Neuronal stem cell (in vitro differentiated cells): Measurements from ENCODE around the gene UVSSA.

Experiments
- DNase-seq: peaks from one replicate; pipeline ENCODE4 v3.0.0-alpha.2; 2013; ENCODE audit warnings: low spot score
- H2AFZ ChIP-seq: one replicate; pipeline ENCODE4 v1.6.1; 2013; ENCODE audit warnings: mild to moderate bottlenecking, low read length, inconsistent platforms
- H2AK5ac ChIP-seq: 2 replicates; pipeline ENCODE4 v1.6.1; 2013; ENCODE audit warnings: low read depth, mild to moderate bottlenecking, inconsistent platforms, low read length, moderate library complexity, mixed read lengths
- H2BK120ac ChIP-seq: 2 replicates; pipeline ENCODE4 v1.6.1; 2013; ENCODE audit warnings: low read depth, mild to moderate bottlenecking, inconsistent platforms, low read length, moderate library complexity, mixed read lengths
- H2BK12ac ChIP-seq: one replicate; pipeline ENCODE4 v1.6.1; 2013; ENCODE audit warnings: low read length, inconsistent platforms
- H2BK15ac ChIP-seq: 2 replicates; pipeline ENCODE4 v1.6.1; 2013; ENCODE audit warnings: mild to moderate bottlenecking, low read length, inconsistent platforms, mixed read lengths
- H2BK5ac ChIP-seq: one replicate; pipeline ENCODE4 v1.6.1; 2013; ENCODE audit warnings: inconsistent platforms, mild to moderate bottlenecking, low read length, moderate library complexity
- H3K14ac ChIP-seq: one replicate; pipeline ENCODE4 v1.6.1; 2013; ENCODE audit warnings: low read length, inconsistent platforms
- H3K18ac ChIP-seq: 2 replicates; pipeline ENCODE4 v1.6.1; 2013; ENCODE audit warnings: low read length, inconsistent platforms
- H3K23ac ChIP-seq: 2 replicates; pipeline ENCODE4 v1.6.1; 2013; ENCODE audit warnings: low read depth, mild to moderate bottlenecking, mixed read lengths, low read length, inconsistent platforms; ENCODE audit not compliant: poor library complexity
- H3K27ac ChIP-seq: replicated peaks from 3 replicates; pipeline ENCODE4 v1.5.1; 2013; ENCODE audit warnings: low read length, inconsistent platforms
- H3K27me3 ChIP-seq, 3 experiments: 2 replicates each; pipeline ENCODE4 v1.6.1; 2013; ENCODE audit warnings: low read length in 3 of 3, mild to moderate bottlenecking in 2 of 3, inconsistent platforms in 1 of 3, low read depth in 1 of 3, mixed read lengths in 1 of 3, moderate library complexity in 1 of 3; ENCODE audit not compliant: control insufficient read depth in 3 of 3, insufficient read depth in 3 of 3
- H3K36me3 ChIP-seq, 2 donors: replicated peaks in 1 of 2; 2 replicates each; pipeline ENCODE4 v1.6.1; 2013; ENCODE audit warnings: low read length in 2 of 2; ENCODE audit not compliant: control insufficient read depth in 2 of 2, insufficient read depth in 2 of 2
- H3K4ac ChIP-seq: 2 replicates; pipeline ENCODE4 v1.6.1; 2013; ENCODE audit warnings: inconsistent platforms, mild to moderate bottlenecking, low read length, moderate library complexity
- H3K4me1 ChIP-seq, 2 donors: 1 replicate in 1 of 2; 2 replicates in 1 of 2; pipeline ENCODE4 v1.6.1; 2013; ENCODE audit warnings: low read length in 2 of 2, low read depth in 1 of 2; ENCODE audit not compliant: control insufficient read depth in 2 of 2, insufficient read depth in 1 of 2
- H3K4me2 ChIP-seq: one replicate; pipeline ENCODE4 v1.6.1; 2013; ENCODE audit warnings: mild to moderate bottlenecking, low read length, inconsistent platforms; ENCODE audit not compliant: insufficient read depth, poor library complexity, severe bottlenecking
- H3K4me3 ChIP-seq, 2 donors: 2 replicates each; pipeline ENCODE4 v1.5.1; 2013; ENCODE audit warnings: low read length in 2 of 2, mild to moderate bottlenecking in 2 of 2, inconsistent platforms in 1 of 2, moderate library complexity in 1 of 2
- H3K79me1 ChIP-seq: one replicate; pipeline ENCODE4 v1.6.1; 2013; ENCODE audit warnings: low read depth, mild to moderate bottlenecking, inconsistent platforms, low read length, moderate library complexity
- H3K9ac ChIP-seq: one replicate; pipeline ENCODE4 v1.6.1; 2013; ENCODE audit warnings: mild to moderate bottlenecking, low read depth, low read length, inconsistent platforms; ENCODE audit not compliant: poor library complexity
- H3K9me3 ChIP-seq, 2 donors: replicated peaks in 1 of 2; 2 replicates each; pipeline versions ENCODE3 to v1.6.1; 2013; ENCODE audit warnings: low read length in 2 of 2, mild to moderate bottlenecking in 2 of 2, inconsistent platforms in 1 of 2, low read depth in 1 of 2, mixed read lengths in 1 of 2, moderate library complexity in 1 of 2; ENCODE audit not compliant: control insufficient read depth in 2 of 2, insufficient read depth in 1 of 2
- H4K8ac ChIP-seq: one replicate; pipeline ENCODE4 v1.6.1; 2013; ENCODE audit warnings: low read depth, mild to moderate bottlenecking, inconsistent platforms, low read length, moderate library complexity
- H4K91ac ChIP-seq: one replicate; pipeline ENCODE4 v1.6.1; 2013; ENCODE audit warnings: low read length, low read depth, mild to moderate bottlenecking, inconsistent platforms; ENCODE audit not compliant: poor library complexity
- WGBS, 2 donors: extraction: QIAGEN DNeasy Blood & Tissue Kit; methylation state at CpG; one replicate each; pipeline ENCODE4 v1.1.7; 2013; ENCODE audit warnings: missing lambda C conversion rate in 2 of 2, mixed read lengths in 1 of 2; ENCODE audit not compliant: insufficient read length in 2 of 2, insufficient replicate concordance in 1 of 2; ENCODE audit errors: extremely low coverage in 2 of 2; 5-methylcytosine and 5-hydroxymethylcytosine counted together

The UVSSA gene

GRCh38 chr4:1398681-1399507, 51.9 kb downstream of the UVSSA start:
- Histone ChIP-seq H3K14ac (peak overlapping the region; percentile 38), H2BK12ac (no peak overlapping the region), H3K4me1 (no peaks in the 10 kb centered on the region), H4K8ac (no peak overlapping the region), H3K9me3 (peaks cover 16 to 31% of the 10 kb centered on the region in 2 donors), H2AFZ (no peak overlapping the region), H3K4ac (no peak overlapping the region), H2AK5ac (peak overlapping the region; percentile 74), H3K36me3 (peaks cover 0 to 2% of the 10 kb centered on the region in 2 donors), H2BK15ac (no peak overlapping the region), H3K79me1 (peaks cover 6% of the 10 kb centered on the region), H3K27ac (no peak overlapping the region), H3K18ac (no peak overlapping the region), H2BK5ac (no peak overlapping the region), H3K23ac (peak overlapping the region; percentile 96), H4K91ac (no peak overlapping the region), H3K9ac (peak overlapping the region; percentile 70), H3K4me2 (no peak overlapping the region), H3K4me3 (peak overlapping the region in 1 of 2 donors; percentile 64), H2BK120ac (no peak overlapping the region), H3K27me3 (peaks cover 4 to 40% (median 24%) of the 10 kb centered on the region in 3 experiments)
- DNase-seq: no peak
- no CpG with 5 or more reads among the region's 22 CpGs for WGBS, 2 donors

GRCh38 chr4:1399508-1400190, 52.6 kb downstream of the UVSSA start:
- WGBS, 2 donors: no CpG with 5 or more reads among the region's 15 CpGs
- Histone ChIP-seq H4K8ac (no peak overlapping the region), H3K9ac (no peak overlapping the region), H2BK5ac (peak overlapping the region; percentile 66), H2AK5ac (no peak overlapping the region), H3K9me3 (peaks cover 13 to 29% of the 10 kb centered on the region in 2 donors), H3K18ac (no peak overlapping the region), H3K23ac (peak overlapping the region; percentile 80), H4K91ac (no peak overlapping the region), H2BK120ac (peak overlapping the region; percentile 47), H3K4me3 (no peak overlapping the region), H2BK12ac (peak overlapping the region; percentile 16), H3K36me3 (no peaks in the 10 kb centered on the region), H2AFZ (no peak overlapping the region), H3K14ac (peak overlapping the region; percentile 71), H3K4ac (no peak overlapping the region), H3K79me1 (peaks cover 3% of the 10 kb centered on the region), H3K4me2 (no peak overlapping the region), H3K27me3 (peaks cover 6 to 48% (median 32%) of the 10 kb centered on the region in 3 experiments), H3K27ac (no peak overlapping the region), H2BK15ac (no peak overlapping the region), H3K4me1 (no peaks in the 10 kb centered on the region)
- no peak for DNase-seq

GRCh38 chr4:1400191-1400805, 53.3 kb downstream of the UVSSA start:
- no CpG with 5 or more reads among the region's 11 CpGs for WGBS, 2 donors
- Histone ChIP-seq H3K23ac (peak overlapping the region; percentile 80), H3K9me3 (peaks cover 13 to 29% of the 10 kb centered on the region in 2 donors), H3K36me3 (no peaks in the 10 kb centered on the region), H3K4me1 (no peaks in the 10 kb centered on the region), H3K4me3 (no peak overlapping the region), H3K4me2 (no peak overlapping the region), H2BK120ac (peak overlapping the region; percentile 47), H3K9ac (no peak overlapping the region), H3K79me1 (peaks cover 3% of the 10 kb centered on the region), H3K14ac (peak overlapping the region; percentile 71), H3K4ac (no peak overlapping the region), H4K8ac (no peak overlapping the region), H4K91ac (no peak overlapping the region), H3K27ac (no peak overlapping the region), H2BK5ac (peak overlapping the region; percentile 66), H3K18ac (no peak overlapping the region), H2BK12ac (peak overlapping the region; percentile 16), H3K27me3 (peaks cover 13 to 54% (median 38%) of the 10 kb centered on the region in 3 experiments), H2AK5ac (no peak overlapping the region), H2AFZ (no peak overlapping the region), H2BK15ac (no peak overlapping the region)
- no peak for DNase-seq
